PC-9 (cell line): ENCODE measurements around the gene SMTNL2.

ENCODE experiments used
- CTCF ChIP-seq: fragments of 200-600 bp; sonication (generic); conservative IDR thresholded peaks from 2 replicates; pipeline ENCODE4 v1.6.1; 2017; ENCODE audit warnings: mixed run types, antibody characterized with exemption, mild to moderate bottlenecking, moderate library complexity
- EZH2 ChIP-seq: fragments of 200-600 bp; sonication (generic); IDR thresholded peaks from 2 replicates; pipeline ENCODE4 v1.8.0; 2017; ENCODE audit warnings: antibody characterized with exemption, low read depth

DNA sequence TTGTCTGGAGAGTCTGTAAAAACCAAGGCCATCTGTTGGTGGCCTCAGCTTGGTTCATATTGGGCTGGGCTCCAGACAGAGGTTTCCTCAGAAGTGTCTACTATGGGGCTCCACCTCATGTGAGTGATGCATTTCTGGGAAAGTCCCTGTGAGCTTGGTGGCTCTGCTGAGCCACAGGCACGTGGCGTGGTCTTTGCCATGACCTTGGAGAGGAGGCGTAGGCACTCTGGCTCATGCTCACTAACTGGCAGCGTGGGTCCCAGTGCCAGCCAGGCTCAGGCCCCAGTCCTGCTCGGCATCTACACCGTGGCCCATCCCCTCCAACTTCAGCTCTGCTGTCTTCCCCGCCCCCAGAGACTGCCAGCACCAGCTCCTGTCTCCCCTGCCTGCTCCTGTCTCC is 10.7 kb upstream of the SMTNL2 start:
- TF ChIP-seq CTCF = no peak
- TF ChIP-seq EZH2 = no peak
